ENCODE results near the gene PPP1R15B. TPM values are rescaled to one million over a fixed set of nuclear protein-coding genes. Genes with fewer than 3 reads are reported as not detected.

The PPP1R15B gene
- total RNA-seq, 1 donor from 2014 or later = 42.1 TPM

- Histone ChIP-seq H3K27me3 (ENCODE audit: control insufficient read depth, insufficient read depth, low read length) (no peaks in the 10 kb centered on the region), H3K36me3 (ENCODE audit: control insufficient read depth, insufficient read depth, low read length) (no peaks in the 10 kb centered on the region), H3K4me3 (ENCODE audit: low read depth, low read length) (no peak overlapping the region)
- TF ChIP-seq, protein P1, sequence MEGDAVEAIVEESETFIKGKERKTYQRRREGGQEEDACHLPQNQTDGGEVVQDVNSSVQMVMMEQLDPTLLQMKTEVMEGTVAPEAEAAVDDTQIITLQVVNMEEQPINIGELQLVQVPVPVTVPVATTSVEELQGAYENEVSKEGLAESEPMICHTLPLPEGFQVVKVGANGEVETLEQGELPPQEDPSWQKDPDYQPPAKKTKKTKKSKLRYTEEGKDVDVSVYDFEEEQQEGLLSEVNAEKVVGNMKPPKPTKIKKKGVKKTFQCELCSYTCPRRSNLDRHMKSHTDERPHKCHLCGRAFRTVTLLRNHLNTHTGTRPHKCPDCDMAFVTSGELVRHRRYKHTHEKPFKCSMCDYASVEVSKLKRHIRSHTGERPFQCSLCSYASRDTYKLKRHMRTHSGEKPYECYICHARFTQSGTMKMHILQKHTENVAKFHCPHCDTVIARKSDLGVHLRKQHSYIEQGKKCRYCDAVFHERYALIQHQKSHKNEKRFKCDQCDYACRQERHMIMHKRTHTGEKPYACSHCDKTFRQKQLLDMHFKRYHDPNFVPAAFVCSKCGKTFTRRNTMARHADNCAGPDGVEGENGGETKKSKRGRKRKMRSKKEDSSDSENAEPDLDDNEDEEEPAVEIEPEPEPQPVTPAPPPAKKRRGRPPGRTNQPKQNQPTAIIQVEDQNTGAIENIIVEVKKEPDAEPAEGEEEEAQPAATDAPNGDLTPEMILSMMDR (IDR thresholded peaks at IDR 0.05; ENCODE audit: insufficient read depth, low read length, poor library complexity, severe bottlenecking) = no peak
- no peak for DNase-seq (ENCODE audit: low read depth)
Observed at GRCh38 chr1:204384636-204385352, 26.8 kb downstream of the PPP1R15B start.

DNA sequence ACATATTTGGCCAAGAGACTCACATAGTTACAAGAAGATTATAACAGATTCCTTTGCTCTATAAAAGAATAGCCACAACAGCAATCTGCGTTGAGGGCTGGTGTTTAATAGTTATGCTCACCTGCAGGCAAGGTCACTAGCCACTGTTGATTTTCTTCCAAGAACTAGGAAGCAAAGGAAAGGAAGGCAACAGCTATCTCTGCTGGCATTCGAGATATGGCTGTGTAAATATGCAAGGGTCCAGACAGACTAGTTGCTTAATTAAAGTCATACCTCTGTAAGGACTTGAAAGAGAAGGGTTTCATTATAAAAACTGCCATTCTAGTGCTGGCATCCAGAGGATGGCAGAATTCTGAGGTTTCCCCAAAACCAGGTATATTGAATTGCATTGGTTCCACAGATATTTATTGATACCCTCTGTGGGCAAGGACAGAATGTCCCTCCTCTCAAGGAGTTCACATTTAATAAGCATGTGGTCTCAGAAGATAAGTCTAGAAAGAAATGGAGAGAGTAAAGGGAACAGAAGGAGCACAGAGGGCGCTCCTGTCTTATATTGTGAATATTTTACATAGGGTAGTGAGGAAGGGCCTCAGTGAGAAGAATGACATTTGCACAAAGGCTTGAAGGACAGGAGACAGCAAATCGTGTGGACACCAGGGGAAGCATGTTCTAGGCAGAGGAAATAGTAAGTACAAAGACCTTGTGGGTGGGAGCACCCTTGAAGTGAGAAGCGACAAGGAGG lies 28.3 kb downstream of the PPP1R15B start:
- no peaks in the 10 kb centered on the region for H3K27me3 ChIP-seq (ENCODE audit: control insufficient read depth, insufficient read depth, low read length)
- TF ChIP-seq, protein P1 (IDR thresholded peaks at IDR 0.05; ENCODE audit: insufficient read depth, low read length, poor library complexity, severe bottlenecking) = no peak
- H3K4me3 ChIP-seq (ENCODE audit: low read depth, low read length) = no peak overlapping the region
- DNase-seq (ENCODE audit: low read depth) = no peak
- H3K36me3 ChIP-seq (ENCODE audit: control insufficient read depth, insufficient read depth, low read length) = no peaks in the 10 kb centered on the region

DNA sequence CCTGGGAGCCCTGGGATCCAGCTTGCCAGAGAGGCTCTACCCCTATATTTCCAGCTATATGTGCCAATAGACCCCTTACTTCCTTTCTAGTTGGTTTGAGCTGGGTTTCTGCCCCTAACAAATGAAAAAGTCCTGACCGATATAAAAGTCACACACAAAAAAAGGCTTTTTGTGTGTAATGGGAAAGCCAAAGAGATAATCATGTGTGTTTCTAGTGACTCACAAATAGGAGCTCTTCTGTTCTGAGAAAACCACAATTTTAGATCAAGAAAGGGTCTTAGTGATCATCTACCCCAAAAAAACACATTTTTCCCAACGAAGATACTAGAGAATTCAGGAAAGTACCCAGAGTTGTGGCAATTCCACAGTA lies 28.9 kb downstream of the PPP1R15B start:
- no peaks in the 10 kb centered on the region for H3K27me3 ChIP-seq (ENCODE audit: control insufficient read depth, insufficient read depth, low read length)
- H3K4me3 ChIP-seq (ENCODE audit: low read depth, low read length) = no peak overlapping the region
- no peak for DNase-seq (ENCODE audit: low read depth)
- no peaks in the 10 kb centered on the region for H3K36me3 ChIP-seq (ENCODE audit: control insufficient read depth, insufficient read depth, low read length)
- TF ChIP-seq, protein P1 (IDR thresholded peaks at IDR 0.05; ENCODE audit: insufficient read depth, low read length, poor library complexity, severe bottlenecking) = no peak

GRCh38 chr1:204380293-204380831 lies 31.3 kb downstream of the PPP1R15B start:
- no peak overlapping the region for H3K4me3 ChIP-seq (ENCODE audit: low read depth, low read length)
- TF ChIP-seq, protein P1 (IDR thresholded peaks at IDR 0.05; ENCODE audit: insufficient read depth, low read length, poor library complexity, severe bottlenecking) = no peak
- H3K27me3 ChIP-seq (ENCODE audit: control insufficient read depth, insufficient read depth, low read length) = no peaks in the 10 kb centered on the region
- H3K36me3 ChIP-seq (ENCODE audit: control insufficient read depth, insufficient read depth, low read length) = no peaks in the 10 kb centered on the region
- DNase-seq (ENCODE audit: low read depth) = no peak

DNA sequence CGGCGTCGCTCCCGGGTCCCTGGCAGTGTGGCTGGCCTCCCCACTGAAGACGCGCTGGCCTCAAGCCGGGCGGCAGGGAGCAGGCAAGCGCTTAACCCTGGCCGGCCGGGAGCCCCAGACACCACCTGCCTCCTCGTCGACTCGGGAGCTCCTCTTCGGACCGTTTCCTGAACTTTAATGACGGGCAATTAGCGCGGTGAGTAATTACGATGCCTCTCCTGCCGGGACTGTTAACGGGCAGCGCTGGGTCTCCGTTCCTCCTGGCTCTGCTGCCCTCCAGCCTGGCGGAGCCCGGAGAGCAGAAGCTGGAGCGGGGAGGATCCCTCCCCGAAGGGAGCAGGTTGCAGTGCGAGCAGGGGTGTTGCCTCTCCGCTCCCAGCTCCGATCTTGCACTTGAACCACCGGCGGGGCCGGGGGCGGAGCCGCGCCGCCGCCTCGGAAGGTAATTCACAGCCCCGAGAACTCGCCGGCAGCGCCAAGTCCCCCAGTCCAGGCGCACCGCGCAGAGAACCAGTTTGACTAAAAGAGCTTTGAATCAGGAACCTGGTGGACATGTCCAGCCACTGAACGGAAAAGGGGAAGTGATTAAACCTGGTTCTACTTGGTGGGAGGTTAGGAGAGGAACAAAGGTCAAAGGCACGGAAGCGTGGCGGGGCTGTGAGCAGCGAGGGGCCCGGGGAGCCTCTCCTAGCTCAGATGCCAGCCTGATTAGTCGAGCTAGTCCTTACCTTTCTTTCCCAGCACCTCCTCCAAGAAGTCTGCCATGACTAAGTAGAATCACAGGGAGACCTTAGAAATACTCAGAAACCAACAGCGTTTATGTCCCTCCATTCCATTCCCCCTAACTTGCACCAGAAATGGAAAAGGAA lies 33.6 kb downstream of the PPP1R15B start:
- peak; percentile 29 for DNase-seq (ENCODE audit: low read depth)
- TF ChIP-seq, protein P1 (IDR thresholded peaks at IDR 0.05; ENCODE audit: insufficient read depth, low read length, poor library complexity, severe bottlenecking) = no peak
- Histone ChIP-seq H3K27me3 (ENCODE audit: control insufficient read depth, insufficient read depth, low read length) (no peaks in the 10 kb centered on the region), H3K4me3 (ENCODE audit: low read depth, low read length) (peak overlapping the region; percentile 48), H3K36me3 (ENCODE audit: control insufficient read depth, insufficient read depth, low read length) (no peaks in the 10 kb centered on the region)
